DMS114 treated with DMSO at 0.1 percent for 48 hours (cell line): ENCODE measurements around the gene PTPRE.

ENCODE experiments used
- DNase-seq: peaks from one replicate; lab custom pipeline; 2025; ENCODE audit not compliant: unreplicated experiment; lab: John Stamatoyannopoulos, UW

Gene PTPRE

DNA sequence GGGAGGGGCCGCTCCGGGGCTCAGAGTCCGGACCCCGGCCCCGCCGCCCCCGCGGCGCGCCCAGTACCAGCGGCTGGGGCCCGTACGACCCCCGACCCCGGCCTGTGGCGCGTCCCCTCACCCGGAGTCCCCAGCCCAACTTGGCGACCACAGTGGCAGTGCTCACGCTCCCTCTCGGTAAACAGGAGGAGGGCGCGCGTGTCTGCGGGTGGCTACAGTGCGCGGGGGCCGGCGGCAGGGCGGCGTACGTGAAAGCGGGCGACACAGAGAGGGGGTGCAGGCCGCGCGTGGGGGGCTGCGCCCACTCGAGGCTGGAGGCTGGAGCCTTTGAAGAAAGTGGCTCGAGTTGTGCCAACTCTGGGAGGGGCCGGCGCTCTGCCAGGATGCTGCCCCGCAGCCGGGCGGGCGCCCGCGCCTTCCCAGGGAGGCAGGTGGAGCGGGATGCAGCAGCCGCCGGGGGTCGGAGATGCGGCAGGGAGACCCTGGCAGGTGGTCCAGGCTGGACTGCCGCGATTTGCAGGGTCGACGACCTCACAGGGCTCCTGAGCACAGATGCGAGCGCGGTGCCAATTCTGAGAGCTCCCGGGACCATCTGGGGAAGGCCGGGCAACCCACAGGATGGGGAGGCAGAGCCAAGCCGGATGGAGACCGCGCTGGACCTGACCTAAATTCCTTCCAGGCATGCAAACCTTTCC is 655 bp downstream of the PTPRE start:
- no peak for DNase-seq

DNA sequence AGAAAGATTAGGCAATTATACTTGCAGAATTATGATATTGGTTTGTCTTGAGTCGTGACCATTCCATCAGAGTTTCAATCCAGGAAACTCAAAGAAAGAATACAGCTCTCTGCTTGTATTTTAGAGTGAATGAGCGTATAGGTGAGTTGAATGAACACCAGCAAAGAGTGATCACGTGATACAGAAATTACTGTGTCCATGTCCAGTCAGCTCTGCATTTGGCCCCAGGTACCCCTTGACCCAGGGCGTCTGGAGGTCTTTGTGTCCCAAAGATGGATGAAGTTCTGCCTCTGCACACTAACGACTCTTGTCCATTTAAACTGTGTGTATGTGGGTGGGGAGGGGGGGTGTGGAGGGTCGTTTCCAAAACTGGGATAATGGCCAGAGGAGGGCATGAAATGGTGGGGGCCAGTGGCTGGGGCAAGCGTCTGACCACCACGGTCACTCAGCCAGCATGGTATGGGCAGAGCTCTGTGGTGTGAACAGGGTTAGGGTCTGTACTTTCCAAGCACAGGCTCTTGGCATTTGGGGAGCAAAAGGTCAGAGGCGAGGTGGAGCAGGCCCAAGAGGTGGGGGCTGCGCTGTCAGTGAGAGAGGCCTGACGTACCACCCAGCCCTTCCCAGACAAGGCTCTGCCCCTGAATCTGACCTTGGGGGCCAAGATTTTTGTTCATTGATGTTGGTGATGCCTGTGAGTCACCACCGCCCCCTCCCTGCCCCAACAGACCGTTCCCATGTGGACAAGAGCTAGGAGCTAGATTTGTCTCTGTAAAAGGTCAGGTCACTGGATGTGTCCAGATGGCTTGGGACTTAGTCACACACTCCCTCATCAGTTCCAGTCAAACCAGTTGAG is 1.4 kb downstream of the PTPRE start:
- DNase-seq, result no peak

DNA sequence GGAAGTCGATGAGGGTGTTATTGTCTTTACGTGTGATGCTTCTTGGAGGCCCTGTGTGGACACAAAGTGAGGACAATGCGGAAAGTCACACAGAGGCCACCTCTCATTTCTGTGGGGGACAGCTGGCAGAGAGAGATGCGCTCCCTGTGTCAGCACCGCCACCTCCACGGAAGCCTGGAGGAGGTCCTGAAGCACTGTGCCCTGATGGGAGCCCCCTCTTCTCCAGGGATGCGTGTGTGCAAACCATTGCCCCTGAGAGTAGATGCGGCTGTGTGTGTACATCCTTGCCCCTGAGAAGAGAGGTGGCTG is 2.0 kb downstream of the PTPRE start:
- DNase-seq, result no peak

DNA sequence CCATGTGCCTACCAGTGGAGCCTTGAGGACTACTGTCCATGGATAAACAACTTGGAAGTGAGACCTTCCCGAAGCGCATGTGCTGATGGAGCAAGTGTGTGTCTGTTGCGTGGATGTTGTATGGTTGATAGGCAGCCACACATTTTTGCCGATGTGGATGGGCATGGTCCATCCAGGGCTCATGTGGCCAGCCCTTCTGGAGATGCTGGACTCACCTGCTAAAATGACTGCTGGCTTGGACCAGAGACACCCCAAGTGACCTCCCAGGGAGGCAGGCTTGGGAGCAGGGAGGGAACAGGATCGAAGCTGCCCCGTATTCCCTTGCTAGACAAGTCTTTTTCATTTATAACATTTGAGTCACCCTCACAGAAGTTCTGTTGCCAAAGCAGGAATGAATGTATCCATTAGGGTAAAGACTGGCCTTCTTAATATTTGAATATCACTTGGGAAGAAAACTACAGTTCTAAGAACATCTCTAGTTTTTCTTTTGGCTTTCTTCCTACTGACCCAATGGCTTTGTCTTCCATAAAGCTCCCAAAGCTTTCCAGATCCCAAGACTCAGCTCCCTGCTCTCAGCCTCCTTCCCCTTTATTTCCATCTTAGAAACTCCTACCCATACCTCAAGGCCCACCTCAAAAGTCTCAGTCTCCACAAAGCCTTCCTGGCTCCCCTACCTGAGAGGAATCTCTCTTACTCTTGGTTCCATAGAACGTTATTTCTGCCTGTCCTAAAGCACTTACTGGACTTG is 3.0 kb downstream of the PTPRE start:
- no peak for DNase-seq

DNA sequence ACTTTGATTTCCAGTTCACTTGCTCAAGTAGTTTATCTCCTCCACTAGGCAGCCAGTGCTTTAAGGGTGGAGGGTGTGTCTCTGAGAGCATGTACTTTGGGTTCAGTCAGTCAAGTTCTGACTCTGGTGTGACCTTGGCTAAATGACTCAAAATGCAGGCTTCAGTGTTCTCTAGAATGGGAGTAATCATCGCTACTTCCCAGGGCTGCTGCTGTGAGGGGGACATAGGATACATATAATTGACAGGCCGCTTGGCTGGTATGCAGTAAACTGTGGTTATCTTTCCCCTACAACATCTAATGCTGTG is 3.5 kb downstream of the PTPRE start:
- no peak for DNase-seq

DNA sequence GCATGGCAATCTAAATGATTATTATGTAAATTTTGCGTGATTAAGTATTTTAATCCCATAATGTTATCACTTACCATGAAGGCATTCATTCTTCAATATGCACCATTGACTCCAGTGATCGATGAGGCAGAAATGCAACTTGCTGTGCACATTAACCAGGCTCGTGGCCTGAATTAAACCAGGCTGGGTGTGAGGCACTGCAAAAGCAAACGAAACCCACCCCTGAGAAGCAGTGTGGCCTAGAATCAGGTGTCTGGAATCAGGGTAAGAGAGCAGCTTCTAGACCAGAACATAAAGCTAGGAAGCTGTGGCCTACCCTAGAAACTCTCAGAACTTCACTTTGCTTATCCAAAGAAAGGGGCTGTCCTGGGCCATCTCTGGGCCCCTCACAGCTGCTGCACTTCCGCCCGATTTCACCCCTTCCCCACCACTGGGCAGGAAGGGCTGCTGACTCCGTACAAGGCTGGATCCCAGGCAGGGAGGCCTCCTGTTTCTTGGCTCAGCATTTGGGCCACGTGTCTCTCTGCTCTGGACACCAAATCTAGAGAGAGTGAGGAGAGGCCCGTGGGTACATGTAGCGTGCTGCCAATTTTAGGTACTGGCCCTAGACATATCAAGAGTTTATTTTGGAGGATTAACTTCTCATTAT is 4.4 kb downstream of the PTPRE start:
- DNase-seq, result no peak

DNA sequence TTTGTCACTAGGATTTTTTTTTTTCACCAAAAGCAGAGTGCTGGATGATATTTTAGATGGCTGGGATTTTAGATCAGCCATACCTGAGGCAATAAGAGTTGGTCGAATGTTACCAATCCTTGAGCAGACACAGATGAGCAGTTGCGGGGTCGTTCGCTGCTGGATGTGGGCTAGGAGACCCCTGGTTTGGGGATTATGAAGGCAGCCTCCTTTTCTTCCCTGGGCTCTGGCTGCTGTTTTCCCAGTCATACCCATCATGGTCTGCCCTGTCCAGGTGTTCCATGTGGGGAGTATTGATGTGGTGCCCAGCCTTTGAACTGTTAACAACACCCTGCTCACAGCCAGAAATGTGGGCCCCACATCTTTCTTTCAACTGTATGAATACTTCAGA is 5.0 kb downstream of the PTPRE start:
- no peak for DNase-seq

DNA sequence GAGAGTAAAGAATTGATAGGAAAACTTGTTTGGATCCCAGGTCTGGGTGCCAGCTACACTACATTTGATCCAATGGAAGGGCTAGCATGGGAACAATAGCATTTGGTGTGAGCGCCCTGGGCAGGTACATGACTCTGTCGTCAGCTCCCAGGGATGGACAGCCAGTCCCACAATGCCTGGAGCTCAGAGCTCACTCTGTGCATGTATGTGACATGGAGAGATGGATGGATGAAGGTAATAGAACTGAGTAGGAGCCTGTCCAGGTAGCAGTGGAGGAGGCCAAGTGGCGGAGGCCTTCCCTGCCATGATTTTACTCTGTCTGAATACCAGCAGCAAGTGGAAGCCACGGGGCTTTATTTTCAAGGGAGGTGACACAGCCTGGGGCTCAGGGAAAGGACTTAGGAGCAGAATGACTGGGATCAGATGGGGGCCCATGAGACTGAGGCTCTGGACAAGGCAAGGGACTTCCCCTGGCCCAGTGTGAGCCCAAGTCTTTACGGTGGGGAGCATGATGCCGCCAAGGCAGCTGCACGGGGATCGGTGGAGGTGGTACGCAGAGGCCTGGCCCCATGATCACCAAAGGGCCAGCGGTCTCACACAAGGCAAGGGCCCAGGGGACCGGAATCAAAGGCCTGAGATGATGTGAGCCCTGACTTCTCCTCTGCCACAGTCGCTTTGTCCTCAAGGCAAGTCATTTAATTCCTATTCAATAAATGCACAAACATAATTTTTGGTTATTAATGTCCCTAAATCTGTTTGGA is 5.9 kb downstream of the PTPRE start:
- no peak for DNase-seq

DNA sequence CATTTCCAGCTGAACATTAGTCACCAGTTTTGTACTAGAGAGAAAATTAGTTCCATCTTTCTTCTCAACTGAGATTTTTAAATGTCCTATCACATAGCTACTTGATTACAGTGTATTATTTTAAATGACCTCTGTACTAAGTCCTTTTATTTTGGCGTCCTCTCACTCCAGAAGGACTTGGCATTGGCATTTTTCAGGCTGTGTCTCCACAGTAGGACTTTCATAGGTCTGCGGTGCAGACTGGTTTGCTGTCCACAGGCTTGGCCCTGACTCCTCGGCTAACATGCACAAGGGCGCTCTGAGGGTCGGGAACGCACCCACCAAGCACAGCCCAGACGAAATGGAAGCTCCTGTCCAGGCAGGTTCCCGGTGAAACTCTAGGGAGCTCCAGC is 6.5 kb downstream of the PTPRE start:
- DNase-seq, result no peak

DNA sequence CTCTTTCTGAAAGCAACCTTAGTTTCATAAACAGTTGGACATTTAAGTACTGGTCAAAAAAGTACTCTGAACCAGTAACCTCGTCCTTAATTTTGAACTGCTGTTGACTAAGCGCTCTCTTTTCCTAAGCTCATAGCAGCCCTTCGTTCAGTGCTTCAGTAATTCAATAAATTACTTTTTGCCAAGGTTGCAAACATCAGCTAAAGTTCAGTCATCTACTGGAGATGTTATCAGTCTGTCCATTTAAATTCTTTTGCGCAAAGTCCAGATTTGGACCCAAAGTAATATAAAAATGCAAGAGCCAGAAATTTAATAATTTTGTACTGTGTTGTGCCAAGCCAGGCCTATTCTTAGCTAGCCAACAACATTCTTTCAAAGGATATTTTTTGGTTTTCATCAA is 8.4 kb downstream of the PTPRE start:
- no peak for DNase-seq

DNA sequence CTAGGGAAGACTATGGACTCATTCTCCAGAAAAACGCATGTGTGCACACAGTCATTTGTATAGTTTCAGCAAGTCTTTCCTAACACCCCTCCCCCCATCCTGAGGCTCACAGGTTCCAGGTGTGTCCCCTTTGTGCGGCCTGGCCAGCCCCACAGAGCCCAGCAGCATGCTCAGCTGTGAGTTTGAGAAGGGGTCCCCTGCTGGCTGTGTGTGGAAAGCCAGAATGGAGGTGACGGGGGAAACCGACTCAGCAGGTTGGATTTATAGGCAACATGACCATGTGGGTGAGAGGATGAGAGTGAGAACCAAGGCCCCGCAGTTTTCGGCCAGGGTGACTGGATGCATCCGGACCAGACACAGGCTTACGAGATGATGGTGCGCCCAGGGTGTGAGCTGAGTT is 9.9 kb downstream of the PTPRE start:
- no peak for DNase-seq

DNA sequence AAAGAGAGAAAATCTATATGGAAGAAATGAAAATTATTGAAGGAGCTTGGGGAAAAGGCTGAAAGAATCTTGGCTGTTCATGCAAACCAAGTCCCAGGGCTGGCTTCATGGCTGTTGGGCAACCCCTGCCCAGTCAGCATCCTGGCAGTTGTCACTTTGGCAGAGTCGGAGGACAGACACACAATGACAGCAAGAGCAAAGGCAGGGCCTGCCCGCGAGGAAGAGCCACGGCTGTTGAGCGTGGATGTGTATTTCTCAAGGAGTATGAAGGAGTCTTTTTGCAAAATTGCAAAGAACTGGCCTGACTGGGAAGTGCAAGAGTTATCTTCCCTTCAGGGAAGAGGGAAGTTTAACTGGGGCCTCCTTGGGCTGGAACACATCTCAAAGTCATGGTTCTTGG is 11.7 kb downstream of the PTPRE start:
- no peak for DNase-seq

DNA sequence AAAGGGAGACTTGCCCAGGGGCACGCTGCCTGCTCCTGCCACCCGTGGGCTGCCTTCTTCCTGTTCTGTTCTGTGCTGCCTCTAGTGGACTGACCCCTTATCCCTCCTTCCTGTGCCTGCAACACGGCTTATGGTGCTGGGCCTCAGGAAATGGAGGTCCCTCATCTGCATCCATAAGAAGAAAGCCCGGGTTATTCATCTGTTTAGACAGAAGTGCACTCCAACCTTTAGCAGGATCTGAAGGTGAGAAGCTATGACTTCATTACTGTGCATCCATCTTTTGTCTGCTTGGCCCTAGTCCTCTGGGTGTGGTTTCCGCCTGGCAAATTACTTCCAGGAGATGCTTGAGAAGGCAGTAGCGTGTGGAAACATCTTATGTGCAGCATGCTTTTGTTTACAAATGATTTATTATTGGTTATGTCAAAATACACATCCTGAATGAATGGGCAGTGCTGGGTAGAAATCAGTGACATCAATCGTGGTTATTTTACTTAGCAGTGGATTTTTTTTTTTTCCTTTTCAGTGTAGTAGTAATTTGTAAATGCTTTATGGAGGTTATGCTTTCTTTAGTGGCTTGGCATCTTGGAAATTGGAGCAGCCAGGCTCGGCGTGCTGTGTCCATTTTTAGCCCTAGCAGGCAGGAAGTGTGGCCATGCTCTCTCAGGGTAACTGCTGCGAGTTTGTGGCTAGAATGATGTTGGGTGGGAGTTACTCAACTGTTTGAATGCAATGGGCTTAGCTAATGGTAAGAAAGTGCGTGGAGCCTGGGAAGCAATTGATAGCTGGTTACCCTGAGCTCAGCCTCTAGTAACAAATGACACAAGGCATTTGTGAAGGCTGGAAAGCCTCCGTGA is 12.7 kb downstream of the PTPRE start:
- no peak for DNase-seq

DNA sequence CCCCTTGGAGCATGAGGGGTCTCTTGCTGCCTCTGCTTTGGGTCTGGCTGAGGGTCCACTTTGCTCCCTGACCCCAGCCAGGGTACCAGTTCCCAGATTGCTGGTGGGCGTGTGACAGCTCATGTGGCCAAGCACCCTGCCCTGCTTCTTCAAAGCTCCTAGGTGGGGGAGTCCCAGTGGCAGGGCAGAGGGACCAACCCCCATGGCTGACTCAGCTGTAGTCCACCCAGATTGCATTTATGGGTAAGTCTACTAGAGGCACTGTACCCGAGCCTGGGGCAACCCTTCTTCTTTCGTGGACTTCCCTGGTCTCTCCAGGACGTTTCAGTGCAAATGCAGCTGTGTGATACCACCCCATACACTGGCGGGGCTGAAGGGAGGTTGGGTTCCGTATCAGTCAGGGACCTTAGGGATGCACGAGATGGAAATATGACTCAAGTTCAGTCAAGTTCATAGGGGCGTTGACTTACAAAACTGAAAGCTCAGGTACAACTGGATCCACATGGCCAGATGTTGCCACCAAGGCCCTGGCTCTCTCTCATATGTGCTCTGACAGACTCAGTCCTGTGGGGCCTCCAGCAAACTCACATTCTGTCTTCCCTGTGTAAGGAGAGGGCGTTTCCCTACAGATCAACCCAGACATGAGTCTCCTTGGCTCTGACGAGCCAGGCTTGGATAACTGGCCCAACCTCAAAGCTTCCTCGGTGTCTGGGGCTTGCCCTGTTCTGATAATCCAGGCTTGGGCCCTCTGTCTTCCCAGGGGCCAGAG is 13.6 kb downstream of the PTPRE start:
- DNase-seq, result no peak

DNA sequence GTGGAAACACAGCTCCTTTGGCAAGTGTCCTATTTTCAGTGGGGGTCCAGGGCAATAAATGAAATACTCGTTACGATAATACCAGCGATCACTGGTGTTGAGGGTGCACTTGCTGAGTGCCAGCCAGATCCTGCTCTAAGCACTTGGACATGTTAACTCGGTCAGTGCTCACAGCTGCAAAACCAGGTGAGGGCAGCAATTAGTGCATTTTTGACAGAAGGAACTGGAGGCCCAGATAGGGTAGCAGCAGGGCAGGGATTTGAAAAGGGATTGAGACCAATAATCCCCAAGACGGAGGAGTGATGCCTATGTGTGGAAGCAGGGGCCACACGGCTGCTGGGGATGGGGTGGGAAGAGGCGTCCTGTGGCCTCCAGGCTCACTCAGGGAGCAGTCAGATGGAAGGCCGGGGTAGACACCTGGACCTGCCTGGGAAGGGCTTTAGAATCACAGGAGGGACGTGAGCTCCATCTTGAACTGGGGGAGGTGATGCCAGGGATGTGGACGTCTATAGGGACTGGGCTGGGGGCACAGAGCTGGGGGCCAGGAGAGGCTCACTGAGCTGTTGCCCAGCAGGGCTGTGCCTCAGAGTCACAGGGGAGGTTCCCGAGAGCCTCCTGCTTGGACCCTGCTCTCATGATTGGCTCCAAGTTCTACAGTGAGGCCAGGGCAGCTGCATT is 14.3 kb downstream of the PTPRE start:
- no peak for DNase-seq

DNA sequence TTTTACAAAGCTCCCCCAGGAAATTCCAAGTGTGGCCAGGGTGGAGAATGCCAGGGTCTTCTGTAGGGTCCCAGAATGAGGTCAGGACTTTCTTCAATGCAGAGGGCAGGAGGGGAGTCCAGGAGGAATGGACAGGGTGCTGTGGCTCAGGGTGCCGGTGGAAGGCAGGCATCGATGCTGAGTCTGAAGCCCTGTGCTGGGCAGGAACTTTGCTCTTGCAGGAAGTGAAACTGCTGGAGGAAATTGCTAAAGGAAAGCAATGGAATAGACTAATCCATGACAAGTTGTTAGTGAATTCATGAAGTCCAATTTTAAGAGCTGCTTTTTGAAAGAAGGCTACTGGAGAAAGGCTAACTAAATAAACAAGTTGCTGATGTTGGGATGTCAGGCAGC is 14.8 kb downstream of the PTPRE start:
- no peak for DNase-seq

DNA sequence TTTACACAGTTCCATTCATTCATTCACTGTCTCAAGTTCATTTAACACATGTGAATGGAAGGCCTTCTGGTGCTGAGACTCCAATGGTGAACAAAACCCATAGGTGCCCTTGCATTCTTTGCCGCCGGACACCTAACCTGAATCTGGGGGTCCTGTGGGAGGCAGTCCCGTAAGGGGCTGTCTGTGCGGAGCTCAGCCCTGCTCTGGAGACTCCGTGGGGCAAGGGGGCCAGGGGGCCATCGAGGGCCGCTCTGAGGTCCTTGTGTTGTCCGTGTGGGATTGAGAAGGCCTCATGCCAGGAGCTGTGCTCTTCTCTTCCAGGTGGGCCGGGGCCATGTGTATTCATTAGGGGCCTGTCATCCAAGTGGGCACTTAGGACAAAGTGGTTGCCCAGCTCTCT is 15.3 kb downstream of the PTPRE start:
- no peak for DNase-seq

DNA sequence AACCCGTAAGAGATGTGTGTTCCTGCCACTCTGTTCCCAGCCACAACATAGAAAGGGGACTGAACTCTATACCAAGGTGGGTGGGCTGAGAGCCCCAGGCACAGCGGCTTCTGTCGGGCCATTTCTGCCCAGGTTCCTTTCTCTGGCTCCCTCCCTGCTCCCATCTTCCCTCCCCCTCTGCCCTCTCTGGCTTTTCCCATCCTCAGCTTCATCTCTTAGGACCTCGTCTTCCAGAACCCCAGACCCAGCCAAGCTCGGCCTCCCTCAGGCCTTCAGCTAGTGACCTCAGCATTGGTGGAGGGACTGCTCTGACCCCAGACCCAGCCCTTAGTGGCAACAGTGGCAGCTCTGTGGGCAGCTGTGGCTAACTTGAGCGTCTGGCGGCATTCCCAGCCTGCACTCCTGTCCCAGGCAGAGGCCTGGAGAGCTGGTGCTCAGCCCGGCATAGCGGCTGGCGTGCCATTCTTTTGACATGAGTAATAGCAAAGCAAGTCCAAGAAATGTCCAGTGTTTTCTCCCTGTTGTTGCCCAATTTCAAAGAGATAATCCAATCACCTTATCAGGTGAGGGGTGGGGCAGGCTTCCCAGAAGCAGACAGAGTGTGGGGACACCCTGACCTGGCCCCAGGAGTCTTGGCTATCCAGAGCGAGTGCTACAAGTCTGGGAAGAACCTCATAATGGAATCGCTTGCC is 15.9 kb downstream of the PTPRE start:
- no peak for DNase-seq
